ENCODE measurements around the gene DCTN4. TPM values are rescaled to one million over a fixed set of nuclear protein-coding genes. Genes with fewer than 3 reads are reported as not detected.

Gene DCTN4
- total RNA-seq, 1 donor from 2014 or later = 23.7 TPM

GRCh38 chr5:150670948-150671310 lies 87.9 kb downstream of the DCTN4 start:
- no peaks in the 10 kb centered on the region for H3K36me3 ChIP-seq (ENCODE audit: control insufficient read depth, insufficient read depth, low read length)
- no peak for TF ChIP-seq CTCF (IDR thresholded peaks at IDR 0.05; ENCODE audit: insufficient read depth, low read length, severe bottlenecking)
- FAIRE-seq (no peak), DNase-seq (ENCODE audit: low read depth) (no peak)
- H3K4me3 ChIP-seq (ENCODE audit: low read depth, low read length) = no peak overlapping the region
- peaks cover 2% of the 10 kb centered on the region for H3K27me3 ChIP-seq (ENCODE audit: control insufficient read depth, insufficient read depth, low read length)

- no peaks in the 10 kb centered on the region for H3K36me3 ChIP-seq (ENCODE audit: control insufficient read depth, insufficient read depth, low read length)
- H3K27me3 ChIP-seq (ENCODE audit: control insufficient read depth, insufficient read depth, low read length) = peaks cover 2% of the 10 kb centered on the region
- TF ChIP-seq CTCF (IDR thresholded peaks at IDR 0.05; ENCODE audit: insufficient read depth, low read length, severe bottlenecking) = no peak
- FAIRE-seq (no peak), DNase-seq (ENCODE audit: low read depth) (no peak)
- H3K4me3 ChIP-seq (ENCODE audit: low read depth, low read length) = no peak overlapping the region
Measured at GRCh38 chr5:150670275-150670947, 88.4 kb downstream of the DCTN4 start.

GRCh38 chr5:150665044-150665443 lies 93.8 kb downstream of the DCTN4 start:
- Histone ChIP-seq H3K4me3 (ENCODE audit: low read depth, low read length) (no peak overlapping the region), H3K36me3 (ENCODE audit: control insufficient read depth, insufficient read depth, low read length) (no peaks in the 10 kb centered on the region), H3K27me3 (ENCODE audit: control insufficient read depth, insufficient read depth, low read length) (no peaks in the 10 kb centered on the region)
- peak; percentile 86 for DNase-seq (ENCODE audit: low read depth)
- FAIRE-seq = no peak
- no peak for TF ChIP-seq CTCF (IDR thresholded peaks at IDR 0.05; ENCODE audit: insufficient read depth, low read length, severe bottlenecking)

GRCh38 chr5:150663936-150664335 lies 94.9 kb downstream of the DCTN4 start:
- no peak for TF ChIP-seq CTCF (IDR thresholded peaks at IDR 0.05; ENCODE audit: insufficient read depth, low read length, severe bottlenecking)

GRCh38 chr5:150662731-150663516 lies 95.9 kb downstream of the DCTN4 start:
- no peak for DNase-seq (ENCODE audit: low read depth)

More at GRCh38 chr5:150663936-150664335, 94.9 kb downstream of the DCTN4 start:
- peak; percentile 95 for DNase-seq (ENCODE audit: low read depth)
- FAIRE-seq = no peak
- no peaks in the 10 kb centered on the region for H3K36me3 ChIP-seq (ENCODE audit: control insufficient read depth, insufficient read depth, low read length)
- H3K4me3 ChIP-seq (ENCODE audit: low read depth, low read length) = no peak overlapping the region
- no peaks in the 10 kb centered on the region for H3K27me3 ChIP-seq (ENCODE audit: control insufficient read depth, insufficient read depth, low read length)

More at GRCh38 chr5:150662731-150663516, 95.9 kb downstream of the DCTN4 start:
- Histone ChIP-seq H3K36me3 (ENCODE audit: control insufficient read depth, insufficient read depth, low read length) (no peaks in the 10 kb centered on the region), H3K4me3 (ENCODE audit: low read depth, low read length) (no peak overlapping the region), H3K27me3 (ENCODE audit: control insufficient read depth, insufficient read depth, low read length) (no peaks in the 10 kb centered on the region)
- peak; percentile 64 for FAIRE-seq
- no peak for TF ChIP-seq CTCF (IDR thresholded peaks at IDR 0.05; ENCODE audit: insufficient read depth, low read length, severe bottlenecking)
